Activated naive CD4-positive, alpha-beta T cell treated with anti-CD3 and anti-CD28 coated beads, Interleukin-2, amount 50 U/mL, for 16 hours (primary cell): Measurements from ENCODE around the gene TMEM222.

Experiments used
- DNase-seq: peaks from one replicate; pipeline ENCODE4 v3.0.0-alpha.2; 2020

The TMEM222 gene

GRCh38 chr1:27360159-27361043, 38.4 kb downstream of the TMEM222 start:
- peak; percentile 51 for DNase-seq

- no peak for DNase-seq
Measured at GRCh38 chr1:27361044-27361402, 39.1 kb downstream of the TMEM222 start.

- no peak for DNase-seq
Measured at GRCh38 chr1:27361553-27361952, 39.6 kb downstream of the TMEM222 start.

GRCh38 chr1:27363766-27364695, 42.1 kb downstream of the TMEM222 start:
- DNase-seq, result no peak

GRCh38 chr1:27364696-27365371, 42.9 kb downstream of the TMEM222 start:
- DNase-seq, result no peak

GRCh38 chr1:27365372-27366112, 43.6 kb downstream of the TMEM222 start:
- peak; percentile 70 for DNase-seq

GRCh38 chr1:27366113-27366410, 44.1 kb downstream of the TMEM222 start:
- peak; percentile 75 for DNase-seq

GRCh38 chr1:27366411-27367159, 44.6 kb downstream of the TMEM222 start, which contains the start of gene MAP3K6:
TSS of gene MAP3K6 (minus strand) at chr1:27366961. CDS start at chr1:27366597, 364 bp downstream.
- DNase-seq, result peak; percentile 36

- no peak for DNase-seq
Measured at GRCh38 chr1:27367160-27367650, 45.2 kb downstream of the TMEM222 start.

GRCh38 chr1:27368869-27369582, 47.1 kb downstream of the TMEM222 start:
- DNase-seq, result no peak

- DNase-seq, result no peak
Measured at GRCh38 chr1:27372022-27372807, 50.3 kb downstream of the TMEM222 start.

GRCh38 chr1:27372808-27373690, 51.1 kb downstream of the TMEM222 start:
- no peak for DNase-seq

GRCh38 chr1:27374362-27375086, 52.6 kb downstream of the TMEM222 start, which contains the start of gene FCN3:
TSS of gene FCN3 (minus strand) at chr1:27374824. CDS start at chr1:27374818, 6 bp downstream.
- no peak for DNase-seq

GRCh38 chr1:27377760-27378495, 56.0 kb downstream of the TMEM222 start:
- DNase-seq, result no peak

GRCh38 chr1:27379564-27380122, 57.7 kb downstream of the TMEM222 start:
- DNase-seq, result no peak

- no peak for DNase-seq
Measured at GRCh38 chr1:27380224-27380623, 58.3 kb downstream of the TMEM222 start.
